ENCODE measurements around the gene PLPP4.

PLPP4 gene

DNA sequence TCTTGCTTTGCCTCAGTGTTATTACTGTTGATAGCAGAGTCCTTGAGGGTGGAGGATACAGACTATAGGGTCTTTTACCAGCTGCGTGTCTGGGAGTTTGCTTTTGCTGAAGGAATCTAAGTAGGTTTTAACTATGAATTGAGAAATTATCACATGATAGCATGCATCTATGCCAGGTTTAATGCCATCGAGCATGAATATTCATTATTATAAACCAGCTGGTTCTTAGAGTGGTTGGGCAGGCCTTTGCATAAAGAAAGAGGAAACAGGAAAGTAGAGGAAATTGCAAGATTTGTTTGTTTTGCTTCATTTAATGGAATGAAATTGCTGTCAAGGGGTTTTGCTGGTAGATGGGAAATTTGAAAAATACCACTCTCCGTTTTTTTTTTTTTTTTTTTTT, 70.7 kb downstream of the PLPP4 start:
- DNase-seq, result no peak

DNA sequence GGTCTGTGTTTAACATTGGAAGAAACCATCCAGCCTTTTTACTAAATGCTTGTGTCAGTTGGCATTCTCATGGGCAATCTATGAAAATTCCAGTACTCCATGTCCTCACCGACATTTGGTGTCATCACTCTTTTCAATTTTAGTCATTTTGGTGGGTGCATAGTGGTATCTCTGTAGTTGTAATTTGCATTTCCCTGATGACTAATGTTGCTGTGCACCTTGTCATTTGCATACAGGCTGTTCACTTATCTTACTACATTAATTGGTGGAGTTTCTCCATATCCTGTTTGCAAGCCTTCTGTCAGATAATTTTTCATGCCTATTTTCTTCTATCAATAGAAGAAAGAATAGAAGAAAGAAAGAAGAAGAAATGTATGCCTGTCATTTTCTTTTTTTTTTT, 73.7 kb downstream of the PLPP4 start:
- no peak for DNase-seq

DNA sequence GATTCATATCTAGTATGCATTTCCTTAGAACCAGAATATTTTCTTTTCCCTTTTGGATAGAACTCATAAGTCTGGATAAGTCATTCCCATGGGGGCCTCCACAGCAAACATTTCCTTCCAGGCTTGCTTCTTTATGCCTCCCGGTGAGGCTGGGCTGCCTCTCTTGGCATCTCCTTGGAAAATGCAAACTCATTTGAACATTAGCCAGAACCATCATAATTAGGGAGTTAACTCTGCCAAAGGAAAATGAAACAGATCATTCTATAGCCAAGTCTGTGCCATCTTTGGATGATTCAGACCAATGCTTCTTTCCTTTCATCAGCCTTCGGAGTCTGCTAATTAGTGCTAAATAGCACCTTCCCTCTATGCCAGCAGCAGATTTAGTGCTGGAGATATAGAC, 81.1 kb downstream of the PLPP4 start:
- DNase-seq, result no peak

DNA sequence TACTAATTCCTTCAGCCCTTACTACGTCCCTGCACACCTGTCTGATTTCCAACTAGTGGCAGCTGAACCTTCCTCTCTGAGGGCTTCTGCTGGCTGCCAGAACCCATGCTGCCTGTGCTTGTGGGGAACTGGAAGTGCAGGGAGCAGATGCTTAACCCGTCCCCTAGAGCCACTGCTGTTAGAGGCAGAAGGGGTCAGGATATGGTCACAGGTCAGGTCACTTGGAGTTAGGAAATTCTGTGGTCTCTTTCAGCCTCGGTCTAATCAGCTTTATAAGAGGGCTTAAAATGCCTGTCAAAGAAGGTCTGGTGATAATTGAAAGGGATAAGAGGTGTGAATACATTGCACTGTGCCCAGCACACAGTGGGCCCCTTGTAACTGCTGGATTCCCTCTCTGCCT, 82.0 kb downstream of the PLPP4 start:
- no peak for DNase-seq

DNA sequence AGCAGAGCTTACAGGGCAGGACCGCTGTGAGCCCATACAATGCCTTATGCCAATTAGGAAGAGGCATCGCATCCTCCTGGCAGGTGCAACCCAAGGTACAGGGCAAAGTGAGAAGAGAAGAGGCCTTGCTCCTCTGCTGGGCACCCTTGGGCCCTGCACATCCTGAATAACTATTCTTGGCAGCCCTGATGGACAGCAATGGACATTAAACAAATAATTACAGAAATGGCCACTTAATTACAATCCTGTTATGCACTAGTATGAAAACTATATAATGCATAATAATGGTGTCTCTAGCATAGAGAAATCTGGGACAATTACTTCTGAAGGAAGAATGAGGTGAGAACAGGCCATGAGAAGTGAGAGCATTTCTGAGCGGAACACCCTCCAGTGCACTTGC, 83.5 kb downstream of the PLPP4 start:
- no peak for DNase-seq

DNA sequence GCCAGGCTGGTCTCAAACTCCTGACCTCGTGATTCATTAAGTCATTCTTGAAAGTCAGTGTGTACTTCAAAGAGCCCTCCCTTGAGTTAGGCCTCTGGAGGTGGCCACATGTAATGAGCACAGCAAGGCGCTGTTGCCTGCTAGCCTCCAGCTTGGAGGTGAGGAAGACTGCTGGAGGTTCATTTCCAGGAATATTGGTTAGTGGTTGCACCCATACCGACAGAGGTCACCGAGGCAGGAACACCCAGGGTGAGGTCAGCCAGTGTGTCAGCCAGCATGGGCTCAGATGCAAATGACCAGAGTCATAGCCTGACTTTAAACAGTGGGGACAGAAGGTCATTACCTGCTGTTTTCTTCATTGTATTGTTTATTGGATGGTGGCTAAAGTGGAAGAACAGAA, 85.0 kb downstream of the PLPP4 start:
- no peak for DNase-seq

DNA sequence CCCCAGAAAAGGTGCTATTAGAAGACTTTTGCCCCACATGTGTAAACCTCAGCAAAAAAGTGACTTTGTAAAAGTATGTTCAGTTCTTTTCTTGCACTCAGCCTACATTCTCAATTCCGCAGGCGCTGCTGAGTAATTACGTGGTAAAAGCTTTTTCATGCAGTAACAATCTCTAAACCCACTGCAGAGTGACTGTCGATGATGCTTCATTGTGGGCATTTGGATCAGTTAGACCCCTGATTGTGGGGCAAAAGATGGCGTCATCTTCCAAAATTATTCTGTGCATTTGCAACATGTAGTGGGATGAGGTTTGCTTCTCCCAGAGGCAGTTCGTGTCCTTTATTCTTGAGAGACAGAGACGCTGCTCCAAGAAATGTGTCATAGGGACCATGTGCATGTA, 85.6 kb downstream of the PLPP4 start:
- no peak for DNase-seq

DNA sequence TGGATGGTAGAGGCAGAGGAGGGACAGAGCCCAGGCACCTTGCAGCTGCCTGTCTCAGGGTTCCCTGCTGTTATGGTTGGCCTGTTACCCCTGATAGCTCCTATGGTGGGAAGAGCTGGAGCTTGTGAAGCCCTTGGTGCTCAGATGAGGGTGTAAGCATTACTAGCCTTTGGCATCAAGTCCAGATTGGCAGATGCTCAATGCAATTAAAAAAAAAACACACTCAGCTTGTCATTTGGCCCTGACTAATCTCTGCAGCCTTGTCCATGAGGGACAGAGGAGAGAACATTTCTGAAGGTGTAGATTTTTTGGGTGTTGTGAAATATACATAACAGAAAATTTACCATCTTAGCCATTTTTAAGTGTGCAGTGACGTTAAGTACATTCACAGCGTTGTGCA, 86.3 kb downstream of the PLPP4 start:
- no peak for DNase-seq

DNA sequence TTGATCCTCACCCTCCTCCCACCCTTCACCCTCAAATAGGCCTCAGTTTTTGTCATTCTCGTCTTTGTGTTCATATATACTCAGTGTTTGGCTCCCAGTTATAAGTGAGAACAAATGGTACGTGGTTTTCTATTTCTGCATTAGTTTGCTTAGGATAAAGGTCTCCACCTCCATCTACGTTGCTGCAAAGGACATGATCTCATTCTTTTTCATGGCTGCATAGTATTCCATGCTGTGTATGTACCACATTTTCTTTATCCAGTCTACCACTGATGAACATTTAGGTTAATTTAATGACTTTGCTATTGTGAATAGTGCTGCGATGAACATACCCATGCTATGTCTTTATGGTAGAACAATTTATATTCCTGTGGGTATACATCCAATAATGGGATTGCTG, 91.2 kb downstream of the PLPP4 start:
- no peak for DNase-seq

DNA sequence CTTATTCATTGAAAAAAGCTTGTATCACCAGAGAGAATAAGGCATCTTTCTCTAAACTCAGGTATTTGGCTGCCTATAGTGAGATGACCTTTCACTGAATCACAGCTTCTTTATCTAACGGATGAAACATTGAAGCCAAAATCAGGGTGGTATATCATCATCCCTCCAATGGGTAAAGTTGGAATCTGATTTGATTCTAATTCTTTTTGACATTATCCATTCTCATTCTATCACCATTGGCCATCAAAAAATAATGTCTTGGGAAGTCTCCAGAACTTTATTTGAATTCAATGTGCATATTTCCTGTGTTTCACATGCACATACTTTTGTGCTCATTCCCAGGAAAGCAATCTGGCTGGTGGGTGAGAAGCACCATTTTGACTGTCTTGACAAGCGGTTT, 95.2 kb downstream of the PLPP4 start:
- DNase-seq, result no peak

DNA sequence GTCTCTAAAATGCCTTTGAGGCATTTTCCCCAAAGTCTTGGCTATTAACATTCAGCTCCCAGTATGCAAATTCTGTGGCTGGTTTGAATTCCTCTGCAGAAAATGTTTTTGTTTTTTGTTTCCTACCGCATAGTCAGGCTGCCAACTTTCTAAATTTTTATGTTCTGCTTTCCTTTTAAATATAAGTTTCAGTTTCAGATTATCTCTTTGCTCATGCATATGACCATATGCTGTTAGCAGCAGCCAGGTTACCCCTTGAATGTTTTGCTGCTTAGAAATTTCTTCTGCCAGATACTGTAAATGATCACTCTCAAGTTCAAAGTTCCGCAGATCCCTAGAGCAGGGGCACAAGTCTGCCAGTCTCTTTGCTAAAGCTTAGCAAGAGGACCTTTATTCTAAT, 96.9 kb downstream of the PLPP4 start:
- DNase-seq, result no peak

DNA sequence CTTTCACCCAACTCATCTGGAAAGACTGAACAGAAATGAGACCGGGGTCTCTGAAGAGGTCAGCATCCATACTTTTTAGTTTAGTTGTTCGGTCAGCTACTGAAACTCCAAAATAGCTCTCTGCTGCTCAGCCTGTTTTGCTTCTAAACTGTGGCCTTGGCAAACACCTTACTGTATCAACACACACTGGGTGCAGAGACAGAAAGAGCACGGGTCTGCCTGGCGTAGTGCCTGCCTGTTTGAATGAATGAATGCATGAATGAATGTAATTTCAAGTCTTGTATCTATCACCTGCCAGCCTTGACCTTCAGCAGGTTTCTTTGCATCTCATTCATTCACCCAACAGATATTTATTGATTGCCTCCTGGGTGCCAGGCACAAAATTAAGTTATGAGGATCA, 98.4 kb downstream of the PLPP4 start:
- no peak for DNase-seq

DNA sequence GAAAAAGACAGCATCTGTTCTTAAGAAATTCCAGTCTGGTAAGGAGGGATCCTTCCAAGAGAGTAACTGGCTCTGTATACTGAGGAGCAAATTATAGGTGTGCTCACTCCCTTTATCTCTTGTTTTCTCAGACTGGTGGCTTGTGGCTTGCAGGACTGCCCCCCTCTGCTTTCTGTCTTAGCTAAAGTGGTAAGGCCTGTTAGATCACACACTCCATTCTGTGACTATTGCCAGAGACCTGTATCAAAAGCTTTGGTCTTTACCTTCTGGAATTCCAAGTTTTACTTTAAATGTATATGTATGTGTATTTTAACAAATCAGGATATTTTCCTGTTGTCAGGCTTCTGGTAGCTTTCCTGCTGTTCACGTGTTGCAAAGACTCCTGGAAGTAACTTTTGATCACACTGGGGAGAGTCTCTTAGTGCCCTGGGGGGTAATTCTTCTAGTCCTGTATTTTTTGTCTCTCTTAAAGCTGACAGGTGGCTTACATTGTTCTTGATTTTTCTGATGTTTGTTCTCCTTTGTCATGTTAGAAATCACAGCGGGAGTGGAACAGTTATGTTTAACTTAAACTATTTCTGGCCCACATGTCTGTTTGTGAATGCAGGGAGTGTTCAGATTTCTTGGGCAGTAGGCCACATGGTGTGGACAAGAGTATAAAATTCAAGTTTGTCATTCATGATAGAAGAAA, 99.0 kb downstream of the PLPP4 start:
- DNase-seq, result no peak

DNA sequence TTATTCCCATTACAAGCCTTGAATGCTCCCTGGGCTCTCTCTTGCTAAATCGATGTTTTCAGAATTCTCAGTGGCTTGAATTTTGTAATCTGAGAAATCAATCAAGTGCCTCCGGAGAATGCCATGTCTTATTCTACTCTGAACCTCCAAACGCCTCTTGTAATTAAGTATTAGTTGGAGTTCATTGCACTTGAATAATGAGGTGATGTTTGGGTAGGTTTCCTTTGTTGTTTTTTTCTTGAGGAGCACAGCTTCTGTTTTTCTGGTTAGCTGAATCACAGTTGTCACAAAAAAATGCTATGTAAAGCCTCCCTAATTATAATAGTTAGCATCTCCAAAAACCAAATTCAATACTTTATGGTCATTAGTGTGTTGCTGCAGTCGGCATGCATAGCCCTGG, 100.3 kb downstream of the PLPP4 start:
- no peak for DNase-seq

DNA sequence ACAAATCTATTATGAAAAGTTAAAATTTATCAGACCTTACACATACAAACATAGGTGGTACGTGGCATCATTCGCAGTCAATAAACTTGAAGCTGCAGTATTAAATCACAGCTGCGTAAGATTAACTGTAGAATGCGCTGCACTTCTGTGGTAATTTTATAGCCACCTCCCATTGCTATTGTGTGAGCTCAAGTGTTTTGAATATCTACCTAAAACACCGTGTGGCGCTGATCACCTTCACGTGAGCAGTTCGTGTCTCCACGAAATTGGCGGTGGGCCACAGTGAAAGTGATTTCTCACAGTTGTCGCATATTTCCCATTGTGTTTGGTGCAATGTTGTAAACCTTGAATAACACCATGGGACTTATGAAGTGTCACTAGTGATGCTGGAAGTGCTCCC, 102.8 kb downstream of the PLPP4 start:
- DNase-seq, result no peak

DNA sequence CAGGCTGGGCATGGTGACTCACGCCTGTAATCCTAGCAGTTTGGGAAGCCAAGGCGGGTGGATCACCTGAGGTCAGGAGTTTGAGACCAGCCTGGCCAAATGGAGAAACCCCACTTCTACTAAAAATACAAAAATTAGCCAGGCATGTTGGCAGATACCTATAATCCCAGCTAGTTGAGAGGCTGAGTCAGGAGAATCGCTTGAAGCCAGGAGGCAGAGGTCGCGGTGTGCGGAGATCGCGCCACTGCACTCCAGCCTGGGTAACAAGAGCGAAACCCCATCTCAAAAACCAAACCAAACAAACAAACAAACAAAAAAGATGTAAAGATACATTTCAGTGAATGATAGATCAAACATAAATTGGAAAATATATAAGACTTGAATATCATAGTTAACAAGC, 105.9 kb downstream of the PLPP4 start:
- DNase-seq, result no peak

DNA sequence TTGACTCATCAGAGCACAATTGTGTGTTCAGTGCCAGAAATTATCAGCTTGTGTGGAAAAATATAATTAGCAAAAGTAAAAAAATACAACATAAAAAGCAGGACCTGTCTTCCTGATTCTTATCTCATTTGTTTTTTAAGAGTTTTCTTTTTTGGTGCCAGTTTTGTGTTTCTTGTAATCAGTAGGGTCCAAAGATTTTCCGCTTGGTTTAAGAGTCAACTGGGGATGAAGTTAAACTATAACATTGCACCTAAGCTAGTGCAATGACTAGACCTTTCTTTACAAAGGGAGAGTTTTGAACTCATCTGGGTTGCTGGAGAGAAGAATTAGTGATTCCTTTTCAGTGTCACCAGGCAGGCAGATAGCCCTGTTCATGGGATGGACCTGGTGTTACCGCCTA, 113.4 kb downstream of the PLPP4 start:
- DNase-seq, result no peak

DNA sequence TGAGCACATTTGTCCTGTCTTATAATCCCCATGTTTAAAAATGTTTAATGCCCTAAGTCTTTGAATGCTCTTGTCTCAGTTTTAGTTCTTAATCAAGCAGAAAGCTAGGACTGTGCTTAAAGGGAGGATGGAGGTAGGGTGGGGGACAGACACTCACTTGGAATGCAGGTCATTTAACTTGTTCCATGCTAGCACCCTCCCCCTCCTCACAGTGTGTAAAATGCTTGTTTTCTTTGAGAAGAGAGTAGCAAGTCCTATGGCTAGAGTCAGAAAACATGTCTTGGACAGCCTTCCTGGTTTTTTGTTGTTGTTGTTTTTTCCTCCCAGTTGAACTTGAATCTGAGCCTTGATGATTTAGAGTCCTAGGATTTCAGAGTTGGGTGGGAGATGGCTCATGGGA, 114.2 kb downstream of the PLPP4 start:
- no peak for DNase-seq

DNA sequence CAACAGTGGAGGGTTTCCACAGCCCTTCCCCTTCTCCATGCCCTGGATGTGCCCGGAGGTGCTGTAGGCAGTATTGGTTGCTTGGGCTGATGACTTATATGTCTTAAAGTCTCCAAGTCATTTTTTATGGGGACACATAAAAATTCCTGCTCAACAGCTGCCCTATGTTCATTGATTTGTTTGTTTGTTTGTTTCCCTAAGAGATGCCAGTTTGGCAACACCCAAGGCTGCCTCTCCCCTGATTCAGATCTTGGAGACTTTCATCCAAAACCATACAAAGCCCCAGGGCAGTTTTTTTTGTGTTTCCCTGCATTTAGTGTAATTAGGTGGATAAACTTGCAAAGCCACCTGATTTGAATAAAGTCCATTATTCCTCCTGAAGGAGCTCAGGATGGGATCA, 115.3 kb downstream of the PLPP4 start:
- no peak for DNase-seq

DNA sequence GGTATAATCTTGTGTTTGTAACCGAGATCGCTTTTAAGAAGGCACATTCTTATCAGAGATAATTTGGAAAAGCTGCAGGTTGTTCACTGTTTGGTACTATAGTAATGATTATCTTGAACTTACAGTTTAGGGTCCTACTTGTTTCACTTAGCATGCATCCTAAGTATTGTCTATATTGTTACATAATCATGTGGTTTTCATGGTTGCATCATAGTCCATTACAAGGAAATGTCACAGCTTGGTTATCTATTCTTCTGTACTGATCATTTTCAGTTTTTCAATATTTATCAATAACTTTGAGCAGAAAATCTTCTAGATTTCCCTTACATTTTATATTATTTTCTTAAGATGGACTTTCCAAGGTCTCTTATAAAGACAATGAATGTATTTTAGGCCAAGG, 116.3 kb downstream of the PLPP4 start:
- DNase-seq, result no peak

DNA sequence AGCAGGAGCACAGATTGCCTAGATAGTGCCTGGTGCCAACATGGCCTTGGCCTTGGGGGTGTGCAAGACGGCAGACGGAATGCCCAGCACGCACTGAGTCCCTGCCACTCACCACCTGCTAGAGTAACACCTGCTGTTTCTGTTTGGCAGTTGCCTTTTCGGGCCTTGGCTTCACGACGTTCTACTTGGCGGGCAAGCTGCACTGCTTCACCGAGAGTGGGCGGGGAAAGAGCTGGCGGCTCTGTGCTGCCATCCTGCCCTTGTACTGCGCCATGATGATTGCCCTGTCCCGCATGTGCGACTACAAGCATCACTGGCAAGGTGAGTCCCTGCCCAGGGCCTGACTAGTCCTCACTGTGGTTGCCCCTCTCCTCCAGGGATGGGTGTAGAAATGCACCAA, 118.0 kb downstream of the PLPP4 start:
- DNase-seq, result no peak

DNA sequence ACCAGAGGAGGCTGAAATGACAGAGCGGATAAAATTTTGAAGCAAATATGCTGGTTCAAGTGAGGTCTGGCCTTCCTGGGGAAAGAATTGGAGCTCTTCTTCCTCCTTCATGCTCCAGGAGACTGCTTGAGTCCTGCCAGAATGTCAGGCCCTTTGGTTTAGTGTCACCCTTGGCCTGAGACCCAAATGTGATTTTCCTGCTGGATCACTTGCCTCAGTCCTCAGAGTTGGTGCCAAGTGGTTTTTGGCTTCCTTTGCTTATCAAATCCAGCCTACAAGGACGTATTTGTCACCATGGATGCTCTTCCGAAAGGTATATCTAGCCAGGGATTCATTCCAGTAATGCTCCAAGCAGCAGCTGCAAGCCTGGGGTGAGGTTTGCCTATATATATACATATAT, 118.4 kb downstream of the PLPP4 start:
- DNase-seq, result no peak

DNA sequence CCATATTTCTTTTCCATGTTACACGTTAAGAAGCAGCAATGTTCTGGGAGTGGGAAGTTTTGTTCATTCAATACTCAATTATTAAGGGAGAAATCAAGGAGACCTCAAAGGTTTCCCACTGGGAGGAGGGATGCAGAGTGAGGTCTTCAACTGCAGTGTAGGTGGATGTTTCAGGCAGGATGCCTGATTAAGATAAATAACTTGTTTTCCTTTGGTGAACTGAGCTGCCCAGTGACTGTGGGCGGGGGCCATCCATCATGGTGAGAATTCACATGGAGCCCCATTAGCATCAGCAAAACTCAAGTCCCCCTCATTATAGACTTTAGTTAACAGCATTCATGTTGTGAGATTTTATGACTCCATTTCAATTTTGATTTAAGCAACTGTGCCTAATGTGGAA, 121.1 kb downstream of the PLPP4 start:
- DNase-seq, result no peak

DNA sequence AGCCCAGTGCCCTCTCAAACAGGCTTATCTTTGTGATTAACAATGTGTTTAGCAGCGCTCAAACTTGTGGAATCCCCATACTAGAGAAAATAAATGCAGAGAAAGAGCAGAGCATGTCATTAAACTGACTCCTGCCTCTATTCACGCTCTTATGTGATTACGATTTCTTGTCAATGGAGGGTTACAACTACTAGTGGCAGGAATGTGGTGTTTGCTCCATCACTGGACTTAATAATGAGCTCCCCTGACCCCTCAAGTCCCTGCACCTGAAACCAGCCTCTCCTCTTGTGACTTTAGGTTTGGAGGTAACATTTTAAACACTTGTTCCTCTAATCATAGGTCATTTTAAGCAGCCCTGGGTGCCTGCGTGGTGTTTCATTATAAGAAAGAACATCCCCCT, 121.9 kb downstream of the PLPP4 start:
- DNase-seq, result no peak

Data from CD4-positive, alpha-beta T cell treated with Interleukin-17A for 4 hours (primary cell).